ENCODE measurements around the gene ATXN1.
"Not testable (repeated sequence)": the region's sequence is repeated elsewhere in the genome, so short reads cannot be mapped to it uniquely, and the experiment has no call there.

The ATXN1 gene

DNA sequence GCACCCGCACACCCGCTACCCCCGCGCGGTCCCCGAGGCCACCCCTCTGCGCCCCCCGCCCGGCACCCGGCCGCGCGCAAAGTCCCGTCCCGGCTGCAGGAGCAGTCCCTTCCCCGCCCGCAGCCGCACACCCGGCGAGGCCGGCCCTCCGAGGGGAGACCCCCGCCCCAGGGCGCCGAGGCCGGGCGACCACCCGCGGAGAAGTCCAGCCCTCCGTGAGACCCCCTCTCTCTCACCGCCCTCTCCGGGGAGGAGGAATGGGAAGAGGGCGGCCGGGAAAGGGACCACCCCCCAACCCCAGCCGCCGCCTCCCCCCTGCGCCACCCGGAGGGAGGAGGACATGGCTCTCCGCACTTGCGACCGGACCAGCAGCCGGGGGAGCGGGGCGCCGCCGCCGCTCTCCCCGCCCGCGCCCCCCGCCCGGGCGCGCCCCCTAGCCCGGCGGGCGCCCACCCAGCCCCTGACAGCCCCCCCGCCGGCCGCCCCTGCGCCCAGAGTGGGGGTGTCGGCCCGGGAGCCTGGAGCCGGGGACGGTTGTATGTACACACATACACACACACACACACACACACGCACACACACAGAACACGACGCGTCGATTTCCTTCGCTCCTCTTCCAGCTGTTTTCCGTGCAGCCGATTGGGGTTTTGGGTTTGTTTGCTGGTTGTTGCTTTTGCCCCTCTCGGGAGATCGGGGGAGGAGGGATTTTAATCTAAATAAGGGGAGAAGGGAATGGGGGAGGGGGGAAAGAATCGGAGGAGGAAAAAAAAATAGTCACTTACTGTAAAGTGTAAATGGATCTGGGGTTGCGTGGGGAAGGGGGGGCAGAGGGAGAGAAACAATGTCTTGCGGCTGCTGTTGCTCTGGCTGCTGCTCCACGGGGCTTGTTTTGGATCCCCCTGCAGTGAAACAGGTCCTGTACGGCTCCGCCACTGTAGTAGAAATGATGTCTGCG, at the start of gene ATXN1:
ATXN1 (minus strand) TSS at position 945 of the 955 bp plus-strand sequence.
- DNase-seq (ENCODE audit: low read depth) = no peak

GRCh38 chr6:16810411-16810810, 49.2 kb upstream of the ATXN1 start:
- no peak for DNase-seq (ENCODE audit: low read depth)

DNA sequence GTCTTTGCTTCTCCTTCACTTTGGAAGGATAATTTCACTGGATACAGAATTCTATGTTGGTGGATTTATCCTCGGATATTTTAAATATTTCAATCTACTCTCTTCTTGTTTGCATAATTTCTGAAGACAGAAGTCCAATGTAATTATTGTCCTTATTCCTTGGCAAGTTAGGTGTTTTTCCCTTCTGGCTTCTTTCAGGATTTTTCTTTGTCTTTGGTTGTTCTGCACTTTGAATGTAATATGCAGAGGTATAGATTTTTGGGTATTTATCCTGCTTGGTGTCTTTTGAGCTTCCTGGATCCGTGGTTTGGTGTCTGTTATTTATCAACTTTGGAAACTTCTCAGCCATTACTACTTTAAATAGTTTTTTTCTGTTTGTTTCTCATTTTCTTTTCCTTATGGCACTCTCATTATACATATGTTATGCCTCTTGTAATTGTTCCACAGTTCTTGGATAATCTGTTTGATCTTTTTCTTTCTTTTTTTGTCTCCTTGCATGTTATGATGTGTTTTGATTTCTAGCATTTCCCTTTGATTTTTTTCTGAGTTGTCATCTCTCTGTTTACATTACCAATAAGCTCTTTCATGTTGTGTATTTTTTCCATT, 48.6 kb upstream of the ATXN1 start:
- no peak for DNase-seq (ENCODE audit: low read depth)

- no peak for DNase-seq (ENCODE audit: low read depth)
Measured at GRCh38 chr6:16807956-16808355, 46.7 kb upstream of the ATXN1 start.

DNA sequence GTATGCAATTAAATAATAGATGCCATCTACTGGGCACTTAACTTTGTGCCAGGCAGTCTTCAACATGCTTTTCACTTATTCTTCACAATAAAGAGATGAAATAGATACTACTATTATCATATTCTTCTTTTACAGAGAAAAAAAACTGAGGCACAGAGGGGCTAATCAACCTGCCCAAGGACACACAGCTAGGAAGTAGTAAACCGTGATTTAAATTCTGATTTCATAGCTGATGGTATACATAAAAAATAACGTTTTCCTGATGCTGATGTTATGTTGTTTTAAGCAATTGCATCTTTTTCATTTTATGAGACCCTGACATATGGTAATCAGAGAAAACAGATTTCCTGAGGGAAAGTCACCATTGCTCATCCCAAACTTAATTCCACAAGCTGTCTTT, 45.1 kb upstream of the ATXN1 start:
- no peak for DNase-seq (ENCODE audit: low read depth)

DNA sequence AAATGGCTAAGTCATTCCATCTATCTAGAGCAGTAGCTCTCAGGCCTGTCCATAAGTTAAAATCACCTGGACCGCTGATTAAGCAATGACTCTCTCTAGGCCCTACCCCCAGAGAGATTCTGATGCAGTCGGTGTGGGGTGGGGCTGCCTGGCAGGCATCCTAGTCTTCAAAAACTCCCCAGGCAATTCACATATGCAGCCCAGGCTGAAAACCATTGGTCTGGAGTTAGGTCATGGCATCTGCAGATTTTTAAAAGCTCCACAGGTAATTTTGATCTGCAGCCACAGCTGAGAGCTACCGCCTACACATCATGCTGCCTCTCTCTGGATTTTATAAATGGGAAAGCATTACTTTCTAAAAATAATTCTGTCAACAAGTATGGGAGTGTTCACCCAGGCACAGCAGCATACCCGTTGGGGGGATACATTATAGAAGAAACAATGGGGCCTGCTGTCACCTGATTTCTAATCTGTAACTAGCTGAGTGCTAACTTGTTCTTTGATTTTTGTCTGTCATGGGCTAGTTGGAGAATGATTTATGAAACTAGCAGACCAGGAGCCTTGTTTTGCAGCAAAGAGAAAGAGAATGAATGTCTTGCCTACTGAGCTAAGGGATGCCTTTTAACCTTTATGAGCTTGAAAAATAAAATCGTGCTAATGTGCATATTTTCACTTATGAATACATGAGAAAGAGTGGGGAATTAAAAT, 44.1 kb upstream of the ATXN1 start:
- no peak for DNase-seq (ENCODE audit: low read depth)

DNA sequence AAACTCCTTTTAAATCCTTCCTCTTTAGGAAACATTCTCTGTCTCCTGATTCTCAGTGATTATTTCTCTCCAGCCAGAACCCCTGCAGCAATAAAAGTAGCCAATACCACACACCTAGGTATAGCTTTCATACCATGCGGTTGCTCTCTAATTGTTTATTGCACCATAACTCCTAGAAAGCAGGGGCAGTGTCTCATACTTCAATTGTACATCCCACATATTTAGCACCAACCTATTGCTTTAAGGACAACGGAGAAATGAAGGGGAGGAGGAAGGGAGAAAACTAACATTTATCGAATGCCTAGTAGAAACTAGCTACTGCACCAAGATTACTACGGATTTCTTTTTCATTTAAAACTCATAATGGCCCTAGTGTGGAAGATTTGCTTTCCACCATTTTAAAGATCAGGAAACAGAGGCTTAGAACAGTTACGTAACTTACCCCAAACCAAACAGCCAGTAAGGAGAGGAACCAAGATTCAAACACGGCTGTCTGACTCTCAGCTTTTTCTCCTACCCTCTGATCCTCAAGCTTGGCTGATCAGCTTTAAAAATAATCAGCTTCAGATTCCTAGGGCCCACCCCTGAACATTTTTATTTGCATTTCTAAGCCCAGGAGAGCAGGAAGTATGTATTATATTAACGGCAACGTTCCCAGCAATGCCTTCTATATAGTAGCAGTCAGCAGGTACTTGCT, 43.4 kb upstream of the ATXN1 start:
- no peak for DNase-seq (ENCODE audit: low read depth)

GRCh38 chr6:16803294-16804200, 42.3 kb upstream of the ATXN1 start:
- no peak for DNase-seq (ENCODE audit: low read depth)

- DNase-seq (ENCODE audit: low read depth) = peak; percentile 67
Measured at GRCh38 chr6:16802071-16802470, 40.8 kb upstream of the ATXN1 start.

- peak; percentile 69 for DNase-seq (ENCODE audit: low read depth)
Measured at GRCh38 chr6:16800942-16801341, 39.7 kb upstream of the ATXN1 start.

- DNase-seq (ENCODE audit: low read depth) = no peak
Measured at GRCh38 chr6:16800341-16800740, 39.1 kb upstream of the ATXN1 start.

DNA sequence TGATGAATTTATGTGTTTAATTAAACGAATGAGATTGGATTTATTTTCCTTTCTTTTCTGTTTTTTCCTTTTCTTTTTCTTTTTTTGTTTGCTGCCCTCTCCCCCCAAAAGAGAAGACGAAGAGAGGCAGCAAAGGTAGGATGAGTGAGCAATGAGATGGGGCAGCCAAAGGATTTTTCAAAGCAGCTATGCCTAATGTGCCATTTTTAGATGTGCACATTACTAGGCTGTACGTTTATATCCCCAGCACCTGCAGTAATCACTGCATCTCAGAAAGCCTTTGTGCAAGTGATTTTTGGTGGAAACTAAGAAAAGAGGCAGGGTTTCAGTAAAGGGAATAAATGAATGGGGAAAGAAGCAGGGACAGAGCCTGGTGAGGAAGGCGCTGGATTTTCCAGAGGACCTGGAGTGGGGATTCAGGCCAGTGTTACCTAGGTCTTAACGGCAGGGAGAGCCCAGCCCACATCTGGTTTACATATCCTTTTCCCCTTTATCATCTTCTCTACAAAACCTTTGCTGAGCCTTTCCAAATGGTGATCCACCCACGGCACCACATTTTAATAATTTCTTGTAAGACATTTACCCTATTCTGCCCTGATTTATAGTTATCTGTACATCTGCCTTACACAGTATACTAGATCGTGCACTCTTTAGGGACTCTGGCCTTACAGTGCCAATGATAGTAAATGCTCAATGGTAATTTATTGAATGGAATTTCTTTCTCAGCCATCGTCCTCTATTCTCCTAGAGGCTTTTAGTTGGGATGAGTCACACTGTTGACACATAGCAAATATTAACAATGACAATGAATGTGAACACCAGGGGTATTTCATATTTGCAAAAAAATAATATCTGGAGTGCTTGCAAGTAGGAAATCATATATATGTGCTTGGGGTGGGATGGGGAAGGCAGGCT, 38.3 kb upstream of the ATXN1 start:
- DNase-seq (ENCODE audit: low read depth) = peak; percentile 62

GRCh38 chr6:16793828-16794412, 32.7 kb upstream of the ATXN1 start:
- no peak for DNase-seq (ENCODE audit: low read depth)

DNA sequence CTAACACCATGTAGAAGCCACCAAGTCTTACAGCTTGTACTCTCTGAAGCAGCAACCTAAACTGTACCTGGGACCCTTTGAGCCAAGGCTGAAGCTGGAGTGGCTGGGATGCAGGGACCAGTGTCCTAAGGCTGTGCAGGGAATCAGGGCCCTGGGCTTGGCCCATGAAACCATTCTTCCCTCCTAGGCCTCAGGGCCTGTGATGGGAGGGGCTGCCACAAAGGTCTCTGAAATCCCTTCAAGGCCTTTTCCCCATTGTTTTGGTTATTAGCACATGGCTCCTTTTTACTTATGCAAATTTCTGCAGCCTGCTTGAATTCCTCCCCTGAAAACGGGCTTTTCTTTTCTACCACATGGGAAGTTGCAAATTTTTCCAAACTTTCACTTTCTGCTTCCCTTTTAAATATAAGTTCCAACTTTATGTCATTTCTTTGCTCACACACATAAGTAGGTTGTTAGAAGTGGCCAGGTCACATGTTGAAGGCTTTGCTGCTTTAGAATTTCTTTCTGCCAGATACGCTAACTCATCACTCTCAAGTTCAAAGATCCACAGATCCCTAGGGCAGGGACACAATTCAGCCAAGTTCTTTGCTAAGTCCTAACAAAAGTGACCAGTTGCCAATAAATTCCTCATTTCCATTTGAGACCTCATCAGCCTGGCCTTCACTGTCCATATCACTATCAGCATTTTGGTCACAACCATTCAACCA, 28.2 kb upstream of the ATXN1 start:
- DNase-seq (ENCODE audit: low read depth) = no peak

DNA sequence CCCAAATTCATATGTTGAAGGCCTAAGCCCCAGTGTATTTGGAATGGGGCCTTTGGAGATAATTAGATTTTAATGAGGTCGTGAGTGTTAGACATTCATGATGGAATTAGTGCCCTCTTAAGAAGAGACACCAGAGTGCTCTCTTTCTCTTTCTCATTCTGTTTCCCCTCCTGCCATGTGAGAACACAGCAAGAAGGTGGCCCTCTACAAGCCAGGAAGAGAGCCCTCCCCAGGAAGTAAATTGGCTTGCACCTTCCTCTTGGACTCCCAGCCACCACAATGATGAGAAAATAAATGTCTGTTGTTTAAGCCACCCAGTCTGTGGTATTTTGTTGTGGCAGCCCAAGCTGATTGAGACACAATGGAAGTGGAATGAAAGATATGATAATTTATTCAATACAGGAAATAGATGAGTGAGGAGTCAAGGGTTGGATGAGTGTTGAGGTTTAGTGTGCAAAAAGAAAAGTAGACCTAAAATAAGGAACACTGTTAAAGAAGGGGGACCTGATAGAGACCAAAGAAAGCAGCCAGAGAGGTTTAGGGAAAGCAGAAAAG, 25.9 kb upstream of the ATXN1 start:
- DNase-seq (ENCODE audit: low read depth) = peak; percentile 36

- no peak for DNase-seq (ENCODE audit: low read depth)
Measured at GRCh38 chr6:16785496-16785895, 24.2 kb upstream of the ATXN1 start.

- not testable (repeated sequence) for DNase-seq (ENCODE audit: low read depth)
Measured at GRCh38 chr6:16784957-16785356, 23.7 kb upstream of the ATXN1 start.

DNA sequence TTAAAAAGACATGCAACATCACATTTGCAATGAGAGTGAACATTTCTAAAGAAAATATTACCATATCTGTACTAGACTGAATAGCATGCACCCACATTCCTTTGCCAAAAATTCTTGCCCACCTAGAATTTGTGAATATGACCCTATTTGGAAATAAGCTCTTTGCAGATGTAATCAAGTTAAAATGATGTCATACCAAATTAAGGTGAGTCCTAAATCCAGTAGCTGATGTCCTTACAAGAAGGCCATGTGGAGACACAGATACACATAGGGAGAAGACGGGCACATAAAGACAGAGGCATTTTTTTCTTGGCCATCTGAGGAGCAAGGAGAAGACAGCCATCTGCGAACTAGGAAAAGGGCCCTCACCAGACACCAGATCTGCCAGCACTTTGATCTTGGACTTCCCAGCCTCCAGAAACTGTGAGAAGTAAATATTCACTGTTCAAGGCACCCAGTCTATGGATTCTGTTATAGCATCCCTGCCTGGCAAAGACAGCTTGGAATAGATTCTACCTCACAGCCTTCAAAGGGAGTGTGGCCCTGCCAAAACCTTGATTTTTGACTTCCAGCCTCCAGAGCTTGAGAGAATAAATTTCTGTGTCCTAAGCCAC, 22.8 kb upstream of the ATXN1 start:
- DNase-seq (ENCODE audit: low read depth) = no peak

Data from EH (cell line).